Measurements from ENCODE around the gene TFAP2C. TPM values are rescaled to one million over a fixed set of nuclear protein-coding genes. Genes with fewer than 3 reads are reported as not detected.

TFAP2C gene
- total and polyA plus RNA-seq, 10 of the 15 experiments (the other 5 are each of a cell fraction or from before 2014, with no cell fraction given) = 0.49 TPM; not detected in 9

DNA sequence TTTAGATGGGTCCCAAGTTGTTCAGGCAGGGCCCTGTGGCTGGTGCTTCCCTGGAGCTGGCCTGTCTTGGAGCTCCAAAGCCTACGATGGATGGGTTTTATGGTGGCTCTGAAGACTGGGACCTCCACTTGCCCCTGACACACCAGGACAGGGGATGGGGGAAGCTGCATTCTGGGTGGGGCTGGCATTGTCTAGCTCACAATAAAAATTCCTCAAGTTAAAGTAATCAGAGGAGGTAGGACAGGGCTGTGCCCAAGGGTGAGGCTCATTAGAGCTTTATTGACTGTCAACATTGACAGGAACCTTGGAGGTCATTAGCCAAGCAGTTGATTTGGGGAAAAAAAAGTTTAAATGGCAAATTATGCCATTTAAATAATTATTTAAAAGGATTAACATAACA is 35.7 kb downstream of the TFAP2C start:
- H3K27ac ChIP-seq (ENCODE audit: control insufficient read depth, insufficient read depth) = no peak overlapping the region
- H3K36me3 ChIP-seq (ENCODE audit: control insufficient read depth in 2 of 2, insufficient read depth in 2 of 2, low read length in 1 of 2) = no peaks in the 10 kb centered on the region
- BruUV-seq (replicated peaks) = no TSS peak
- H2AFZ ChIP-seq (ENCODE audit: control insufficient read depth, low read depth, low read length) = no peak overlapping the region
- no peak for TF ChIP-seq JUNB (IDR thresholded peaks at IDR 0.05)
- no peak for TF ChIP-seq ZNF207 (IDR thresholded peaks at IDR 0.05; ENCODE audit: borderline replicate concordance)
- TF ChIP-seq MEF2A (IDR thresholded peaks at IDR 0.05; ENCODE audit: insufficient read depth, low read depth, low read length) = no peak
- TF ChIP-seq, protein P1, sequence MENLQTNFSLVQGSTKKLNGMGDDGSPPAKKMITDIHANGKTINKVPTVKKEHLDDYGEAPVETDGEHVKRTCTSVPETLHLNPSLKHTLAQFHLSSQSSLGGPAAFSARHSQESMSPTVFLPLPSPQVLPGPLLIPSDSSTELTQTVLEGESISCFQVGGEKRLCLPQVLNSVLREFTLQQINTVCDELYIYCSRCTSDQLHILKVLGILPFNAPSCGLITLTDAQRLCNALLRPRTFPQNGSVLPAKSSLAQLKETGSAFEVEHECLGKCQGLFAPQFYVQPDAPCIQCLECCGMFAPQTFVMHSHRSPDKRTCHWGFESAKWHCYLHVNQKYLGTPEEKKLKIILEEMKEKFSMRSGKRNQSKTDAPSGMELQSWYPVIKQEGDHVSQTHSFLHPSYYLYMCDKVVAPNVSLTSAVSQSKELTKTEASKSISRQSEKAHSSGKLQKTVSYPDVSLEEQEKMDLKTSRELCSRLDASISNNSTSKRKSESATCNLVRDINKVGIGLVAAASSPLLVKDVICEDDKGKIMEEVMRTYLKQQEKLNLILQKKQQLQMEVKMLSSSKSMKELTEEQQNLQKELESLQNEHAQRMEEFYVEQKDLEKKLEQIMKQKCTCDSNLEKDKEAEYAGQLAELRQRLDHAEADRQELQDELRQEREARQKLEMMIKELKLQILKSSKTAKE (IDR thresholded peaks at IDR 0.05; ENCODE audit: low read depth, poor library complexity, severe bottlenecking) = no peak
- TF ChIP-seq CBX5 (IDR thresholded peaks at IDR 0.05; ENCODE audit: low read depth) = no peak
- TF ChIP-seq, protein P2, sequence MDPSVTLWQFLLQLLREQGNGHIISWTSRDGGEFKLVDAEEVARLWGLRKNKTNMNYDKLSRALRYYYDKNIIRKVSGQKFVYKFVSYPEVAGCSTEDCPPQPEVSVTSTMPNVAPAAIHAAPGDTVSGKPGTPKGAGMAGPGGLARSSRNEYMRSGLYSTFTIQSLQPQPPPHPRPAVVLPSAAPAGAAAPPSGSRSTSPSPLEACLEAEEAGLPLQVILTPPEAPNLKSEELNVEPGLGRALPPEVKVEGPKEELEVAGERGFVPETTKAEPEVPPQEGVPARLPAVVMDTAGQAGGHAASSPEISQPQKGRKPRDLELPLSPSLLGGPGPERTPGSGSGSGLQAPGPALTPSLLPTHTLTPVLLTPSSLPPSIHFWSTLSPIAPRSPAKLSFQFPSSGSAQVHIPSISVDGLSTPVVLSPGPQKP (IDR thresholded peaks at IDR 0.05; ENCODE audit: low read depth, low read length) = no peak
- TF ChIP-seq SPI1 (IDR thresholded peaks at IDR 0.05; ENCODE audit: borderline replicate concordance, insufficient read depth, low read depth, low read length) = no peak
- no peak for TF ChIP-seq HDGF (IDR thresholded peaks at IDR 0.05)
- TF ChIP-seq RFX5 (IDR thresholded peaks at IDR 0.05; ENCODE audit: low read depth, low read length) = no peak
- TF ChIP-seq STAT3 (IDR thresholded peaks at IDR 0.05; ENCODE audit: low read depth, low read length) = no peak
- no peak overlapping the region for H3K9ac ChIP-seq (ENCODE audit: control insufficient read depth, insufficient read depth, low read length)
- ATAC-seq (no peak), DNase-seq (ENCODE audit: low read depth, low spot score) (no peak), FAIRE-seq (no peak)
- intact Hi-C loops (cut with micrococcal nuclease; ENCODE audit: unreplicated experiment) = no loop called here
- H3K4me2 ChIP-seq (ENCODE audit: control insufficient read depth, insufficient read depth) = no peak overlapping the region
- no peaks in the 10 kb centered on the region for H4K20me1 ChIP-seq (ENCODE audit: control insufficient read depth, insufficient read depth)
- H3K79me2 ChIP-seq (ENCODE audit: control insufficient read depth, insufficient read depth, low read length) = no peaks in the 10 kb centered on the region
- RAD21 ChIA-PET (ENCODE audit: unreplicated experiment) = no interaction called here
- SMC1A ChIA-PET (ENCODE audit: uncharacterized antibody, unreplicated experiment) = no interaction called here
- CTCF ChIA-PET = no interaction called here
- H3K27me3 ChIP-seq (replicated peaks in 1 of 2; ENCODE audit: control insufficient read depth in 2 of 2, insufficient read depth in 2 of 2, low read length in 1 of 2) = no peaks in the 10 kb centered on the region
- POLR2A ChIA-PET = no interaction called here
- no peaks in the 10 kb centered on the region for H3K4me1 ChIP-seq (ENCODE audit: control insufficient read depth, insufficient read depth, low read length)
- no peaks in the 10 kb centered on the region for H3K9me3 ChIP-seq (replicated peaks; ENCODE audit: control insufficient read depth, insufficient read depth, low read length)
- 55% methylated on average over 1 of the region's 1 CpG for WGBS (ENCODE audit: insufficient coverage, insufficient replicate concordance, low lambda C conversion rate, missing lambda C conversion rate)
- in situ Hi-C loops (cut with MboI) = no loop called here
- no peak overlapping the region for H3K4me3 ChIP-seq

Measured in GM12878 (cell line).